HG03520 (cell line): ENCODE results near the gene MYO18B.

ENCODE experiments used
- ATAC-seq: cut with Tn5 transposase; IDR thresholded peaks from one replicate; pipeline ENCODE4 v1.9.1; 2021; ENCODE audit warnings: mild to moderate bottlenecking, moderate library complexity; ENCODE audit not compliant: unreplicated experiment

The MYO18B gene

GRCh38 chr22:25766418-25766817, 24.4 kb downstream of the MYO18B start:
- ATAC-seq: no peak

DNA sequence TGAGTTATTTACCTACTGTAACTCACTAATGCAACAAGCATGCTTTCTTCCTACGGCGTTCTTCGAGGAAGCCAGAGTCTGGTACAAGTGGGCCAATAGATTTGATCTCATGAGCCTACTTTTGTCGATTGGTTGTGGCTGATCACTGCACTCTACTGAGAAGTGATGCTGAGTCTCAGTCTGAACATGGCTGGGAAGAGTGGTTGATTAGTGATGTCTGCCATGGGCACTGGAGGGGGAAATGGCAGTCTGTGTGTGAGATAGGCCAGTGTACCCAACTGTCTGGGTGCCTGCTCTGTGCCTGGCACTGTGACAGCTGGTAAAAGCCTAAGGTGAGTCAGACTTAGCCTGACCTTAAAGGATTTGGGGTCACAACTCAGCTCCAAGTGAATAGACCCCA, 28.3 kb downstream of the MYO18B start:
- no peak for ATAC-seq

GRCh38 chr22:25772288-25772687, 30.3 kb downstream of the MYO18B start:
- ATAC-seq: no peak

GRCh38 chr22:25774575-25775026, 32.6 kb downstream of the MYO18B start:
- no peak for ATAC-seq

GRCh38 chr22:25775531-25775930, 33.5 kb downstream of the MYO18B start:
- no peak for ATAC-seq

- ATAC-seq: no peak
Measured at GRCh38 chr22:25777411-25777810, 35.4 kb downstream of the MYO18B start.

- no peak for ATAC-seq
Measured at GRCh38 chr22:25777870-25778269, 35.9 kb downstream of the MYO18B start.

GRCh38 chr22:25779426-25779825, 37.4 kb downstream of the MYO18B start:
- ATAC-seq: no peak

DNA sequence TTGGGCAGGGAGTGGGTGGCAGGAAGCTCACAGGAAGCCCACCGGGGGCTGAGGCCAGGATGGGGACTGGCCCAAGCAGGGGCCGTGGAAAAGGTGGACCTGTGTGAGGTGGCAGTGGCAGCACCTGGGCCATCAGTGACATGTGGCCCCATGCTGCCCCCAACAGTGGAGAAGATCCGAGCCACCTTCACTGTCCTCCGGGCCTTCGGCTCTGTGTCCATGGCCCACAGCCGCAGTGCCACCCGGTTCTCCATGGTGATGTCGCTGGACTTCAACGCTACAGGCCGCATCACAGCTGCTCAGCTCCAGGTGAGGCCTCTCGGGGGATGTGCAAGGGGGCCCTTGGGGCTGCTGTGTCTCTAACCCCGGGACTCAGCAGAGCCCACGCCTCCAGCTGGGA, 37.9 kb downstream of the MYO18B start:
- ATAC-seq: no peak

DNA sequence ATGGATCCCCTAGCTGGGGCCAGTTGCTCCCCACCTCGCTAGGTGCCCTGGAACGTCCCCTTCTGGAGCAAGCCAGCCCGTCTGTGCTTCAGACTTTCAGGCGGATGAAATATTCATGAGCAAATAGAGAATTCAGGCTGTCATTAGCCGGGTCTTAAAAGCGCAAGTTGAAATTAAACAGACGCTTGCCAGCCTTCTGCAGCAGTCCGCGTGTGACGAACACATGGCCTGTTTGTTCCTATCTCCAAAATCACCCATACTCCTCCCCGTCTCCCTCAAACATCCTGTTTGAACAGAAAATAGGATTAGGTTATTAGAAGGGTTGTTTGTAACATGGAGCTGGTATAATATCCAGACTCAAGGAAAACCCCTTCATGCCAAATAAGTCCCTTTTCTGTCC, 38.7 kb downstream of the MYO18B start:
- no peak for ATAC-seq

DNA sequence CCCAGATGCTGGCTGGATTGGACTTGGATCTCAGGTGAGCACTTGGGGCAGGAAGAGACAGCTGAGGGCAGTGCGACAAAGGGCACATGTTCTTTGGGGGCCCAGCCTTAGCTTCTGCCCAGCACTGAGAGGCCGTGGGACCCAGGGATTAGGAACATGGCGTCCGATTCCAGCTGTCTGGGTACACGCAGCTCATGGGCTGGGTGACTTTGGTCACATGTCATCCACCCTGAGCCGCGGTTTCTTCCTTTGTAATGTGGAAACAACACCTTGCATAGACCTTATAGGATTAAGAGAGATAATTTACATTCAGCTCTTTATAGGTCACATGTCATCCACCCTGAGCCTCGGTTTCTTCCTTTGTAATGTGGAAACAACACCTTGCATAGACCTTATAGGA, 39.8 kb downstream of the MYO18B start:
- ATAC-seq: no peak

DNA sequence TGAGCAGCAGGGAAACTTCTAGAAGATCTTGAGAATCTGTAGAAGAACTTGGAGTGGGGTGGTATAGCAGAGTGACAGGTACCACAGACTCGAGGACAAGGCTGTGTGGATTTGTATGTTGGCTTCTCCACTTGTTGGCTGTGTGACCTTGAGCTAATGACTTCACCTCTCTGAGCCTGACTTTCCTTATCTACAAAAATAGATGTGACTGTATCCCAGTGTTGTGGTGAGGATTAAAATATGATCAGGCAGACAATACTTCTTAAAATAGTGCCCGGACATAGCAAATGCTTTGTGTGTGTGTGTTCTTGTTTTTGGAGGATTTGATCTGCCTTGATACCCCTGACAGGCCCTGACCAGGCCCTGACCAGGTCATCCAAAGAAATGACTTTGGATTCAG, 40.8 kb downstream of the MYO18B start:
- ATAC-seq: no peak

- ATAC-seq: no peak
Measured at GRCh38 chr22:25783856-25784255, 41.9 kb downstream of the MYO18B start.

DNA sequence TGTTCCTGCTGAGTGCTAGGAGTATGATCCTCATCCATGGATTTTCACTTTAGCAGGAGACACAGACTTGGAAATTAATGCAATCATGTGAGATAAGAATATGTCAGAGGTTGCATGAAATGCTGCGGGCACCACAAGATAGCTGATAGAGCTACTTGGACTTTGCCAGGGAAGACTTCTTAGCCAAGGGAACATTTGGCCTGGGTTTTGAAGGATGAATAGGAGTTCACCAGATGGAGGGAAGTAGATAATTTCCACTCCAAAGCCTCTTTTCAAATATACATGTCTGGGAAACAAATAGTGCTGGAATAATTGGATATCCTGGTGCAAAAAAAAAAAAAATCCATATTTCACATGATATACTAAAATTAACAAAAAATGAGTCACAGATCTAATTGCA, 44.2 kb downstream of the MYO18B start:
- no peak for ATAC-seq

DNA sequence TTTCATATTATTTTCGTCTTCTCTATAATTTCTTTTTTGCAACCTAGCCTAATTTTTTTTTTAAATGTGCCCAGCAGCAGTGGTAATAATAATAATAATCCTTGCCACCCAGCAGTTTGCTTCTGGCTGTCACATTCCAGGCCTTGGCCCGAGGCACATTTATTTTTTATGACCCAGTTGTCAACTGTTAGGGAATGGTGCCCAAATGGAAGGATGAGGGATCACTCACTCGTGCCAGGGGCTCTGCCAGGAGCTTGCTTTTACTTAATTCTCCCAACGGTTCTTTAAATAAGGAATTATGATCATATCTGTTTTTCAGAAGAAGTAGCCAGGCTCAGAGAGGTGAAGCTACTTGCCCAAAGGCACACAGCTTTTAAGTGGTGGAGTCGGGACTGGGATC, 49.6 kb downstream of the MYO18B start:
- ATAC-seq: no peak

GRCh38 chr22:25795478-25795877, 53.5 kb downstream of the MYO18B start:
- no peak for ATAC-seq

- no peak for ATAC-seq
Measured at GRCh38 chr22:25797498-25798290, 55.7 kb downstream of the MYO18B start.

DNA sequence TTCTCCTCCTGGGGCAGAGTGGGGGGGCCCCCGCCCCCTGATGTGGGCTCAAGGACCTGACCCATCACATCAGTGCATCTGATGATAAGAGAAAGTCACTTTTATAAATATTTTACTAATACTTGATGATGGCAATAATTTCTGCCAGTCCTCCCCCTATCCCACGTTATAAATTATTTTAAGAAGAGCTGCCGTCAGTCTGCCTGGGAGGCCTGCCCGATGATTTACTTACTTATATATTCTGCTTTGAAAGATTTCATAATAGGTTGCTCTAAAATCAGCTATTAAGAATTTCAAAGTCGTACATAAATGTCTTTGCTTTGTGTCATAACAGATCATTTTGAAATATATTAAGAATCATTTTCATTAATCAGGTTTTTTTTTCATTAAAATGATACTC, 58.8 kb downstream of the MYO18B start:
- no peak for ATAC-seq

DNA sequence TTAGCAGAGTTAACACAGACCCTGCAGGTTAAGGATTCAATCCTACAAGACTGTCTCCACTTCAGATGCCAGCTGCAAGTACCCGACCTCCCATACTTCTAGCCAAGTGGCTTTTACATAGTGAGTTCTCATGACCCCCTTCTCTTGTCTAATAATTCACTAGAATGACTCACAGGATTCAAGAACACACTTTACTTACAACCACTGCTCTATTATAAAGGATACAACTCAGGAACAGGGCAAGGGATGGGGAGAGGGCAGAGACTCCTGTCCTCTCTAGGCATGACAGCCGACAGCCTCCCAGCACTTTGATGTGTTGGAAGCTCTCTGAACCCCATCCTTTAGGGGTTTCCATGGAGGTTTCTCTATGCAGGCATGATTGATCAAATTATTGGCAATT, 60.0 kb downstream of the MYO18B start:
- ATAC-seq: no peak

DNA sequence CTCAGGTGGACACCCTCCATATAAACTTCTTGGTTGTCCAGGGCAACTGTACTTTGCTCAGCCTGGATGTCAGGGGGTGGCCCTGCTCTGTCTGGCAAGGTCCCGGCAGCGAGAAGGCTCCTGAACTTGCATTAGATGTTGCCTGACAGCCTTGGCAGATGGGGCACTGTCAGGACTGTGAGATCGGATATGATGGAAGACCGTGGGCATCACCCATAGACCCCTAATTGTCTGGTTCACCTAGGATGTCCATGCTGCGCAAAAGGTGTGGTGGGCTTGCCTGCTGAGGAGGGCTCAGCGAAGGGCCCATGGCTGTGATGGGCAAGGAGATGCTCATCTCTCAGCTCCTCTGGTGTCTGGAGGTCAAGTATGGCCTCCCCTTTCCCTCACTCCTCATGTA, 62.7 kb downstream of the MYO18B start:
- ATAC-seq: no peak

- no peak for ATAC-seq
Measured at GRCh38 chr22:25806579-25806978, 64.6 kb downstream of the MYO18B start.

- ATAC-seq: no peak
Measured at GRCh38 chr22:25814685-25815084, 72.7 kb downstream of the MYO18B start.

GRCh38 chr22:25815561-25815960, 73.6 kb downstream of the MYO18B start:
- ATAC-seq: no peak
